Right lung (tissue), 5 donors: ENCODE measurements around the gene SMDT1. TPM values are rescaled to one million over a fixed set of nuclear protein-coding genes. Genes with fewer than 3 reads are reported as not detected.
"Not testable (repeated sequence)": the region's sequence is repeated elsewhere in the genome, so short reads cannot be mapped to it uniquely, and the experiment has no call there.

Experiments used
- DNase-seq, 2 donors: peaks; one replicate each; pipeline ENCODE4 v3.0.0-alpha.2; 2013
- polyA plus RNA-seq, 5 donors: library from polyadenylated mRNA; unstranded; fragments of 120-200 nt; gene quantifications; one replicate each; pipeline versions ENCODE4 v1.2.1 to v1.2.3, GENCODE V29; 2013; ENCODE audit warnings: inconsistent platforms in 1 of 5, low replicate concordance in 1 of 5; ENCODE audit not compliant: insufficient read length in 5 of 5, insufficient read depth in 1 of 5

The SMDT1 gene
- polyA plus RNA-seq, 5 donors, result 73.4 to 118 (median 103) TPM

DNA sequence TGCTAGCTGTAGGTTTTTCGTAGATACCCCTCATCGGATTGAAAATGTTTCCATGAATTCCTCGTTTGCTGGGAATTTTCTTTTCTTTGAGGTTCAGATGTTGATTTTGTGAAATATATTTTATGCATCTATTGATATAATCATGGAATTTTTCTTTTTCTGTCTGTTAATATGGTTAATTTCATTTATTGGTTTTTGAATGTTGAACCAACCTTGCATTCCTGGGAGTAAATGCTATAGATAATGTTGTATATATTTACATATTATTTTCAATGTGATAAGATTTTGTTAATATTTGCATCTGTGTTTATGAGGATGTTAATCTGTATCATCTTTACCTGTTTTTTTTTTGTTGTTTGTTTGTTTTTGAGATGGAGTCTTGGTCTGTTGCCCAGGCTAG lies 21.7 kb downstream of the SMDT1 start:
- DNase-seq, result no peak

DNA sequence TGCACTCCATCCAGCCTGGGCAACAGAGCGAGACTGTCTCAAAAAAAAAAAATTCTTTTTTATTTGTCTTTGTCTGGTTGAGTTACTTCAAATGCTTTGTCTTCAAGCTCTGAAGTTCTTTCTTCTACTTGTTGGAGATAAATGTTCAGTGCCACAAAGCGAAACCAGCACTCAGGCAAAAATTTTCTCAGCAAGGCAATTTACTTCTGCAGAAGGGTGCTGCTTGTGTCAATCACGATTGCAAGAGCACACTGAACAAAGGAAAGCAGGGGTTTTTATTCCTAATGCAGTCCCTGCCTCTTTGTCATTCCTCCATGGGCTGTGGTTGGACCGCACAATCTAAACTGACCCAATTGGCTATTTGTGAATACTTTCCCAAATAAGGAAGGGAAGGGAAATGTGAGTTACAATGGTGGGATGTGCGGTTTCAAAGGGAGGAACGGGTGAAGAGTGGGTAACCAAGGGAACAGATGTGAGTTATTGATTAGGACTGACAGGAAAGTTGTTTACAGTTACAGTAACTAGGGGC lies 24.9 kb downstream of the SMDT1 start:
- not testable (repeated sequence) for DNase-seq

DNA sequence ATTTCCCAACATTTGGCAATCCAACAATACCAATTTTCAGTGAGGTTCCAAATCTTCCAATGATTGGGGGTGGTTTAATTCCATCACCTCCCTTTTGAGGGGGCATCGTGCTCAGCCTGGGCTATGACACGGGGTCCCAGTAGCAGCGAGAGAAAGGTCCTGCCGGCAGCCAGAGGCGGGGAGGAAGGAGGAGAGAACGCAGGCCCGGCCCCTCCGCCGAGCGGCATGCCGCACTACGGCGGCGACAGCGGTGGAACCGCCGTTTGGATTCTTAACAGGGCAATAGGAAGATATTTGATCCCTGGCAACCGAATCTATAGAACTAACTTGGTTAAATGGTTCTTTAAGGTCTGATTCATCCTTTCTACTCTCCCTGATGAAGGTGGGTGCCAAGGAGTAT lies 29.3 kb downstream of the SMDT1 start:
- DNase-seq, result no peak

DNA sequence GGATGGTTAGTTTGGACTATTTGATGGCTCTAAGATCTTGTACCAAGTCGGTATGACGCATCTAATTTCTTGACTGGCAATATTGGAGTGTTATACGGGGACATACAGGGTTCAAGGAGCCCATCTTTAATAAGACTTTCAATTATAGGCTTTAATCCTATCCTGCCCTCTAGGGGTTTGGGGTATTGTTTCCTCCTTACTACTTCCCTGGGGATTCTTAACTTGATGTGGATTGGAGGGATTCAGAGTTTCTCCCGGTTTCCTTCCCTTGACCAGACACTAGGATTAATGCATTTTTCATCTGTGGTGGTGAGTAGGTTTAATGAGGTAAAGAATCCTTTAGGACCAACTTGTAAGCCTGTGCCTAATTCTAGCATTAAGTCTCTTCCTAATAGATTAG lies 32.3 kb downstream of the SMDT1 start:
- no peak for DNase-seq

DNA sequence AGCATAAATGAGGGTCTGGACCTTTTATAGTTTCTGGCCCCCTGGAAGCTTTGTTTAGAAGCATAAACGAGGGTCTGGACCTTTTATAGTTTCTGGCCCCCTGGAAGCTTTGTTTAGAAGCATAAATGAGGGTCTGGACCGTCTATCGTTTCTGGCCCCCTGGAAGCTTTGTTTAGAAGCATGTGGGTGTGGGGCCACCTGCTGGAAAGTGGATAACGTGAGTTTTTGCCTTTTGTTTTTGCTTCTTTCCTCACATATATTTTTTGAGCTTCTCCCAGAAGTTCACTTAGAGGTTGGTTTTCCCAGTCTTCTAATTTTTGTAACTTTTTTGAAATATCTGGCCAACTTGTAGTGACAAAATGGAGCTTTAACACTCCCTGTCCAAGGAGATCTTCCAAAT lies 33.3 kb downstream of the SMDT1 start:
- DNase-seq, result not testable (repeated sequence)

DNA sequence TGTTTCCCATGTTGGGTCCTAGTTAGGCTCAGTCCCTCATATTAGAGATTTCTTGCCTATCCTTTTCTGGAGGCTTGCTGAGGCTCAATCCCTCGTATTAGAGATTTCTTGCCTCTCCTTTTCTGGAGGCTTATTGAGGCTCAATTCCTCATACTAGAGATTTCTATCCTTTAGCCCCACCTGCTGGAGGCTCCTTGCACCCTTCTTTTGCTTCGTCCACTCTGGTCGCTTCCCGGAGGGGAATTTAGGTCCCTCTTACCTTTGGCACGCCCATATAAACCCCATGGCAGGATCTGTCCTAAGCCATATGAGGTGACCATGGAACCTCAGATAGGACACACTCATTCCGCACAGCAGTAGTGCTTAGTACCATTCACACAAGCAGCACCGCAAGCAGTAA lies 35.2 kb downstream of the SMDT1 start:
- DNase-seq, result no peak

DNA sequence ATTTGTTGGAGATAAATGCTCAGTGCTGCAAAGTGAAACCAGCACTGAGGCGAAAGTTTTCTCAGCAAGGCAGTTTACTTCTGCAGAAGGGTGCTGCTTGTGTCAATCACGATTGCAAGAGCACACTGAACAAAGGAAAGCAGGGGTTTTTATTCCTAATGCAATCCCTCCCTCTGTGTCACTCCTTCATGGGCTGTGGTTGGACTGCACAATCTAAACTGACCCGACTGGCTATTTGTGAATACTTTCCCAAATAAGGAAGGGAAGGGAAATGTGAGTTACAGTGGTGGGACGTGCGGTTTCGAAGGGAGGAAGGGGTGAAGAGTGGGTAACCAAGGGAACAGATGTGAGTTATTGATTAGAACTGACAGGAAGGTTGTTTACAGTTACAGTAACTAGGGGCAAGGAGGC lies 35.9 kb downstream of the SMDT1 start:
- not testable (repeated sequence) for DNase-seq

DNA sequence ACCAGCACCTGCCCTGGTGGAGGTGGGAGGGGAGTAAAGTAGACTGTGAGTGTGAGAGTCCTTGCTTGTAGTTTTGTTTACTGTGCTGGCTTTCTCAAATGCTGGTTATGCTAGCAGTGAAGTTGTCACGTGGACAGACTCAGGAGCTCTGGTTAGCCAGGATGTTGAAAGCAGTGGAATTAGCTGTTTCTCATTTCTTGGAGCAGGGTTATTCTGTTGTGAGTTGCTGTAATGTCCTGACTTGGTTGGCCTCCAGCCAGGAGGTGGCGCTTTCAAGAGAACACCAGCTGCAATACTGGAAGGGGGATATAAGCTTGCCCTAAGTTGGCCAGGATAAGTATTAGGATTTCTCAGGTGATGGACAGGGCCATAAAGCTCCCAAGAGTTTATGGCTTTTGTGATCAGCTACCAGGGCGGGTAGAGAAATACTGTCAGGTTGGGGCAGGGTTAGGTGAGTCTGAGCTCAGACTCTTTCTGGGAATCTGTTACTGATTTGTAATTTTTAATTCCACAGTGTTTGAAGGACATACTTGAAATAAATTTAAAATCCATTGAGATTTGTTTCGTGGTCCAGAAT lies 37.4 kb downstream of the SMDT1 start:
- no peak for DNase-seq

DNA sequence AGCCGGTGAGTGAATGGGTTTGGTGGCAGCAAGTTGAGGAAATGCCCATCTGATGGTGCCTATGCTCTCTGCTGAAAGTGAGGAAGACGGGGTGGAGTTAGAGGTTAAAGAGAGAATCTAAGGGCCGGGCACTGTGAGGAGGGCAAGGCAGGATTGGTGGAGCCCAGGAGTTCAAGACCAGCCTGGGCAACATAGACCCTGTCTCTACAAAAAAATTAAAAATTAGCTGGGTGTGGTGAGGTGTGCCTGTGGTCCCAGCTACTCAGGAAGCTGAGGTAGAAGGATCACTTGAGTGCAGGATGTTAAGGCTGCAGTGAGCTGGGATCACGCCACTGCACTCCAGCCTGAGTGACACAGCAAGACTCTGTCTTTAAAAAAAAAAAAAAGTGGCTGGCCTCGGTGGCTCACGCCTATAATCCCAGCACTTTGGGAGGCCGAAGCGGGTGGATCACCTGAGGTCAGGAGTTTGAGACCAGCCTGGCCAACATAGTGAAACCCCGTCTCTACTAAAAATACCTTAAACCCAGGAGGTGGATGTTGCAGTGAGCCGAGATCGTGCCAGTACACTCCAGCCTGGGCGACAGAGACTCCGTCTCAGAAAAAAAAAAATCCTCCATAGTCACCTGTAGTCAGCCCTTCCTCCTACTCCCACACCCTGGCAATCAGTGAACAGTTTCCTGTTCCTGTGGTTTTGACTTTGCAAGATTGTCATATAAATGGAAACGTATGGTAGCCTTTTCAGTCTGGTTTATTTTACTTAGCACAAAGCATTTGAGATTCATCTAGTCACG lies 40.9 kb downstream of the SMDT1 start:
- DNase-seq, result not testable (repeated sequence)

DNA sequence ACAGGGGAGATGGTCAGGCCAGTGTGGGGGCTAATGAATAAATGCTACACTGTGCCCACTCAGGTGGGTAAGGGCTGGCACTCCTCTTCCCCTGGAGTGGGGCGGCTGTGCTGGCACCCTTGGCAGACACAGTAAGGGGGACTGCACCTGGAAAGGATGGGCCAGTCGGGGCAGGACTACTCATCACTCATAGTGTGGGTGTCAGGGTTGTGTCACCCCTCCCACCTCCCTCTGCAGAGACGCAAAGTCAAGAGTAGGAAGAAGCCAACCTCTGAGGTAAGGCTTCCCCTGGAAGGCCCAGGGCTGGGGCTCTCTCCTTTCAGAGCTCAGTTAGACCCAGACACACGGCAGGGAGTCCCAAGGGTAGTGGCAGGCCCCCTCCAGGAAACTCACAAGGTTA lies 44.0 kb downstream of the SMDT1 start:
- not testable (repeated sequence) for DNase-seq

DNA sequence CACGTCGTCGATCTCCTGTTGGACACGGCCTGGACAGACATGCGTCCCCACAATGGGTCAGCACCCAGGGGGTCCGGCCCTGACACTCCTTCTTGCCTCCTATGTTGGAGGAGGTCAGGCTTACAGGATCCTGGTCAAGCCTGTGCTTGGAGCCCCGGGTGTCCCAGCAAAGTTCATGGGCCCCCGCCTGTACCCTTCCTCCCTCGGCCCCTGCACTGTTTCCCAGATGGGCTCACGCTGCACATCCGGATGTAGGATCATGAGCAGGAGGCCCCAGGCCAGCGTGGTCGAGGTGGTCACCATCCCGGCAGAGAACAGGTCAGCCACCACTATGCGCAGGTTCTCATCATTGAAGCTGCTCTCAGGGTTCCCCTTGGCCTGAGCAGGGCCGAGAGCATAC lies 48.1 kb downstream of the SMDT1 start:
- DNase-seq, result no peak

DNA sequence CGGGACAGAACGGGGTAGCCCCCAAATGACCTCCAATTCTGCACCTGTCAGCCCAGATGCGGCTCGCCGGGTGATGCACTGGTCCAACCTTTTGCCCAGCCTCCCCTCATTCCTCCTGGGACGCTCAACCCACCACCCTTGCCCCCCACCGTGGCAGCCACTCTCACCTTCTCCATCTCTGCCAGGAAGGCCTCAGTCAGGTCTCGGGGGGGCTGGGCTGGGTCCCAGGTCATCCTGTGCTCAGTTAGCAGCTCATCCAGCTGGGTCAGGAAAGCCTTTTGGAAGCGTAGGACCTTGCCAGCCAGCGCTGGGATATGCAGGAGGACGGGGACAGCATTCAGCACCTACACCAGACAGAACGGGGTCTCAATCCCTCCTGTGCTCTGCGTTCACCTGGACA lies 48.5 kb downstream of the SMDT1 start:
- DNase-seq, result not testable (repeated sequence)

DNA sequence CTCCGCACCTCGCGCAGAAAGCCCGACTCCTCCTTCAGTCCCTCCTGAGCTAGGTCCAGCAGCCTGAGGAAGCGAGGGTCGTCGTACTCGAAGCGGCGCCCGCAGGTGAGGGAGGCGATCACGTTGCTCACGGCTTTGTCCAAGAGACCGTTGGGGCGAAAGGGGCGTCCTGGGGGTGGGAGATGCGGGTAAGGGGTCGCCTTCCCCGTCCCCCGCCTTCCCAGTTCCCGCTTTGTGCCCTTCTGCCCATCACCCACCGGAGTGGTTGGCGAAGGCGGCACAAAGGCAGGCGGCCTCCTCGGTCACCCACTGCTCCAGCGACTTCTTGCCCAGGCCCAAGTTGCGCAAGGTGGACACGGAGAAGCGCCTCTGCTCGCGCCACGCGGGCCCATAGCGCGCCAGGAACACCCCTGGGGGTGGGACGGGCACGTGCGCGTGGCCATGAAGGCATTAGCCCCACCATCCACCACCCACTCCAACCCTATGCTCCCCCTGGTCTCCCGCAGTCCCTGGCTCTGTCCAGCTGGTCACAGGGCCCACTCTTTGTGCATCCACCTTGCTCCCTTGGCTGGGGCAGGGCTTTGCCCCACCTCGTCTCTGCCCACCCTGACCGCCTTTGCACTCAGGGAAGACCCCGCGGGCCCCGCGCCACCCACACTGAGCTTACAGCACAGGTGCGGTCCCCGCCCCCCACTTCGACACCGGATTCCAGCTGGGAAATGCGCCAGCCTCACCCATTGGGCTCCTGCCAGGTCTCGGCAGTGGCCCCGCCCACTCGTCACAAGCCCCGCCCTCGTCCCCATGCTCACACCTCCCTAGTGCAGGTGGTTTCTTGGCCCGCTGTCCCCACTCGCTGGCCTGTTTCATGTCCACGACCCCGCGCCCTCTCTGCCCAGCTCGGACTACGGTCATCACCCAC lies 49.5 kb downstream of the SMDT1 start:
- DNase-seq, result peak in 1 of 2 donors; percentile 11

DNA sequence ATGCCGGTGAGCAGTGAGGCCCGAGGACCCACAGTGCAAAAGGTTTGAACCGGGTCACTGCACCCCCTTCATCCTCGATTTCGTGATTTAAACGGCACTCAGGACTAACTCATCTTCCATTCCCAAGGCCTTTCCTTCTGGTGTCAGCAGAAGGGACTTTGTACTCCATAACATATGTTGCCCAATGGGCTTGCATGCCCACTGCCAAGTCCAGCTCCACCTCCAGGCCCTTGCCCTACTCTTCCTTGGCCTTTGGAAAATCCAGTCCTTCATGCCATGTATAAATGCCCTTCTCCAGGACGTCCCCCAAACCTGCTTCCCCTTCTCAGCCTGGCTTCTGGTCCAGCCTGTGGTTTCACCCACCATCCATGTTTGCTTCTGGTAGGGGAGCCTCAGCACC lies 50.7 kb downstream of the SMDT1 start:
- DNase-seq, result not testable (repeated sequence)

DNA sequence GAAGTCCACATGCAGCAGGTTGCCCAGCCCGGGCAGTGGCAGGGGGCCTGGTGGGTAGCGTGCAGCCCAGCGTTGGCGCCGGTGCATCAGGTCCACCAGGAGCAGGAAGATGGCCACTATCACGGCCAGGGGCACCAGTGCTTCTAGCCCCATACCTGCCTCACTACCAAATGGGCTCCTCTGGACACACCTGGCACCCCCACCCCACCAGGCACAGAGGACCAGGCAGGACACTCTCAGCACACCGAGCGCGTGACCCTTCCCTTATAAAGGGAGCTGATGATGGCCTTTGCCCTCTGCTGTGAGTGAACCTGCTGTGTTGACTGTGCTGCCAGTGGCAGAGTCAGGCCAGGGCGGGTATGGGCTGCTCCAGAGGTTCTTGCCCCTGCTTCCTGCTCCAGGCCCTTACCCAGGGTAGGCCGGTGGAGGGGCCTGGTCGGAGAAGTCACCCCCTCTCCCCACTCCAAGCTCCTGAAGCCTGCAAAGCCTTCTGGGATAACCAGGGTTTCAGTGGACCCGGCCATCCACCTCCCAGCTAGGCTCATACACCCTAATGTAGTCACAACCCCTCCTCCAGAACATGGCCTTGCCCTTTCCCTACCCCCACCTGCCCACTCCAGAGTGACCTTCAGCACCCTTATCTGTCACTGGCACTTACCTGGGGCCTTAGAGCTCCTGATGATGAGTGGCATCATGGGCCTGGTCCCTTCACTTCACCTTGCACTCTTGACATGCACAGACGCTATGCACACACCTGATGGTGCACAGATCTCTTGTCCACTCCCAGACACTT lies 51.3 kb downstream of the SMDT1 start, which contains the start of gene CYP2D6:
CYP2D6 (minus strand) TSS at position 172 of the 793 bp plus-strand sequence; CDS start at position 153, 19 bp downstream.
- DNase-seq, result not testable (repeated sequence)

DNA sequence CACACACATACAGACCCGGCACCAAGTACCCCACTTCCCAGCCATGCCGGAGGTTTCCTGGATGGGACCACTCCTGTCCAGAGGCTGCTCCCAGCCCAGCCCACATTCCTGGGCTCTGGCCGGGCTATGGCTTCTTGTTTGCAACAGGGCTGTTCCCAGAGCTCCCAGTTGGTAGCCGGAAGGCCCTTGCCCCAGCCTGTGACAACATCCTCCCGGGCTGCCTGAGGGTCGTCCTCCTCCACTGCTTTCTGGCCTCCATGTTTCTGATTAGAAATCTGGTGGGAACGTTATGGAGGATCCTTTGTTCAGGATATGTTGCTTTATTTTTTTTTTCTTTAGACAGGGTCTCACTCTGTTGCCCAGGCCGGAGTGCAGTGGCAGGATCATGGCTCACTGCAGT lies 52.1 kb downstream of the SMDT1 start:
- no peak for DNase-seq

DNA sequence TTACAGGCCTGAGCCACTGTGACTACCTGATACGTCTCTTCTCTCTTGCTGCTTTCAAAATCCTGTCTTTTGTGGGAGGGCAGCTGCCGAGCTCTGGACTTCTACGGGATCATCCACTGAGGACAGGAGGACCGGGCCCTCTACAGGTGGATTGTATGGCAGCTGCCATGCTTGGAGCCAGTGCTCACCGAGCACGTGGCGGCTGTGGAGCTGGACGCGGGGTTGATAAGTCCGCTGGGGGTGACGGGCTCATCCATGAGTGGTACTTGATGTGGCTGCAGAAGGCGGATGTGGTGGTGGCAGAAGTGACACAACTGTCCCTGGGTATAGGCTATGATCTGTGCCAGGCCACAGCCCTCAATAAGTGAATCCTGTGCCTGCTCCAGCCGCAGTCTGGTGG lies 53.0 kb downstream of the SMDT1 start:
- DNase-seq, result no peak
